ENCODE data around the gene TMPRSS6.

- TF ChIP-seq EP300 (IDR thresholded peaks at IDR 0.05; ENCODE audit: borderline replicate concordance in 1 of 2, low read depth in 2 of 2, low read length in 2 of 2) (no peak), CHD1 (IDR thresholded peaks at IDR 0.05; ENCODE audit: low read depth, low read length) (no peak), POLR2AphosphoS5 (IDR thresholded peaks at IDR 0.05; ENCODE audit: low read depth, low read length) (no peak), CTCF (IDR thresholded peaks at IDR 0.05; ENCODE audit: control extremely low read depth in 1 of 3, insufficient read depth in 1 of 3, low read depth in 1 of 3, low read length in 3 of 3) (no peak), TCF12 (IDR thresholded peaks at IDR 0.05; ENCODE audit: low read depth, low read length) (no peak)
Observed at GRCh38 chr22:37065961-37066360, 43.6 kb downstream of the TMPRSS6 start.
